Activated naive CD4-positive, alpha-beta T cell treated with anti-CD3 and anti-CD28 coated beads, Interleukin-2, amount 50 U/mL, for 24 hours (primary cell): ENCODE measurements around the gene GOLGA2.

Experiments
- H3K27ac Mint-ChIP-seq: one replicate; pipeline ENCODE4 v1.8.0; 2021; ENCODE audit warnings: mild to moderate bottlenecking, mixed read lengths
- H3K27me3 Mint-ChIP-seq: one replicate; pipeline ENCODE4 v1.8.0; 2021; ENCODE audit warnings: mixed read lengths
- H3K36me3 Mint-ChIP-seq: one replicate; pipeline ENCODE4 v1.8.0; 2021; ENCODE audit warnings: mixed read lengths
- H3K4me1 Mint-ChIP-seq: one replicate; pipeline ENCODE4 v1.8.0; 2021; ENCODE audit warnings: mixed read lengths
- H3K4me3 Mint-ChIP-seq: one replicate; pipeline ENCODE4 v1.8.0; 2021; ENCODE audit warnings: mild to moderate bottlenecking, mixed read lengths
- H3K9me3 Mint-ChIP-seq: one replicate; pipeline ENCODE4 v1.8.0; 2021; ENCODE audit warnings: mixed read lengths

GOLGA2 gene

GRCh38 chr9:128218518-128219389, 57.1 kb downstream of the GOLGA2 start:
- H3K36me3 Mint-ChIP-seq = no peaks in the 10 kb centered on the region
- peak overlapping the region; percentile 73 for H3K4me3 Mint-ChIP-seq
- H3K9me3 Mint-ChIP-seq = no peaks in the 10 kb centered on the region
- no peaks in the 10 kb centered on the region for H3K27me3 Mint-ChIP-seq
- peaks cover 12% of the 10 kb centered on the region for H3K4me1 Mint-ChIP-seq
- peak overlapping the region; percentile 10 for H3K27ac Mint-ChIP-seq

GRCh38 chr9:128218172-128218517, 57.7 kb downstream of the GOLGA2 start:
- H3K4me1 Mint-ChIP-seq = peaks cover 12% of the 10 kb centered on the region
- H3K27ac Mint-ChIP-seq = no peak overlapping the region
- no peaks in the 10 kb centered on the region for H3K9me3 Mint-ChIP-seq
- H3K27me3 Mint-ChIP-seq = no peaks in the 10 kb centered on the region
- no peaks in the 10 kb centered on the region for H3K36me3 Mint-ChIP-seq
- peak overlapping the region; percentile 73 for H3K4me3 Mint-ChIP-seq

- Mint-ChIP-seq H3K36me3 (no peaks in the 10 kb centered on the region), H3K9me3 (no peaks in the 10 kb centered on the region), H3K4me3 (no peak overlapping the region), H3K4me1 (peaks cover 12% of the 10 kb centered on the region), H3K27ac (no peak overlapping the region), H3K27me3 (no peaks in the 10 kb centered on the region)
These were observed 58.8 kb downstream of the GOLGA2 start for GRCh38 chr9:128216781-128217553.

GRCh38 chr9:128215491-128216409, 60.1 kb downstream of the GOLGA2 start:
- Mint-ChIP-seq H3K27ac (no peak overlapping the region), H3K36me3 (no peaks in the 10 kb centered on the region), H3K4me3 (no peak overlapping the region), H3K9me3 (no peaks in the 10 kb centered on the region), H3K4me1 (peaks cover 12% of the 10 kb centered on the region), H3K27me3 (no peaks in the 10 kb centered on the region)

GRCh38 chr9:128214571-128215490, 61.0 kb downstream of the GOLGA2 start:
- Mint-ChIP-seq H3K4me3 (no peak overlapping the region), H3K36me3 (no peaks in the 10 kb centered on the region), H3K9me3 (no peaks in the 10 kb centered on the region), H3K27ac (no peak overlapping the region), H3K4me1 (peaks cover 12% of the 10 kb centered on the region), H3K27me3 (no peaks in the 10 kb centered on the region)

- Mint-ChIP-seq H3K27me3 (no peaks in the 10 kb centered on the region), H3K36me3 (no peaks in the 10 kb centered on the region), H3K27ac (no peak overlapping the region), H3K9me3 (no peaks in the 10 kb centered on the region), H3K4me3 (no peak overlapping the region), H3K4me1 (peaks cover 12% of the 10 kb centered on the region)
These were observed 61.9 kb downstream of the GOLGA2 start for GRCh38 chr9:128213746-128214497.

GRCh38 chr9:128211981-128212281, 63.9 kb downstream of the GOLGA2 start:
- Mint-ChIP-seq H3K36me3 (no peaks in the 10 kb centered on the region), H3K9me3 (no peaks in the 10 kb centered on the region)

GRCh38 chr9:128211186-128211980, 64.4 kb downstream of the GOLGA2 start:
- Mint-ChIP-seq H3K4me3 (no peak overlapping the region), H3K9me3 (no peaks in the 10 kb centered on the region), H3K4me1 (no peaks in the 10 kb centered on the region), H3K27ac (no peak overlapping the region), H3K27me3 (no peaks in the 10 kb centered on the region), H3K36me3 (no peaks in the 10 kb centered on the region)

More at GRCh38 chr9:128211981-128212281, 63.9 kb downstream of the GOLGA2 start:
- no peak overlapping the region for H3K27ac Mint-ChIP-seq
- no peaks in the 10 kb centered on the region for H3K27me3 Mint-ChIP-seq
- no peak overlapping the region for H3K4me3 Mint-ChIP-seq
- H3K4me1 Mint-ChIP-seq = no peaks in the 10 kb centered on the region

- Mint-ChIP-seq H3K9me3 (no peaks in the 10 kb centered on the region), H3K4me1 (peaks cover 4% of the 10 kb centered on the region), H3K27me3 (peaks cover 3% of the 10 kb centered on the region), H3K36me3 (no peaks in the 10 kb centered on the region), H3K27ac (no peak overlapping the region), H3K4me3 (no peak overlapping the region)
These were observed 66.7 kb downstream of the GOLGA2 start for GRCh38 chr9:128208946-128209669.

- Mint-ChIP-seq H3K9me3 (no peaks in the 10 kb centered on the region), H3K27ac (peak overlapping the region; percentile 4), H3K4me1 (peaks cover 5% of the 10 kb centered on the region), H3K27me3 (peaks cover 3% of the 10 kb centered on the region), H3K4me3 (no peak overlapping the region), H3K36me3 (no peaks in the 10 kb centered on the region)
These were observed 67.4 kb downstream of the GOLGA2 start for GRCh38 chr9:128208386-128208785.

GRCh38 chr9:128206916-128207910, 68.6 kb downstream of the GOLGA2 start:
- Mint-ChIP-seq H3K36me3 (no peaks in the 10 kb centered on the region), H3K27me3 (peaks cover 3% of the 10 kb centered on the region), H3K27ac (peak overlapping the region; percentile 56), H3K4me1 (peaks cover 12% of the 10 kb centered on the region), H3K4me3 (no peak overlapping the region), H3K9me3 (no peaks in the 10 kb centered on the region)

GRCh38 chr9:128206484-128206883, 69.3 kb downstream of the GOLGA2 start:
- H3K27me3 Mint-ChIP-seq = peaks cover 3% of the 10 kb centered on the region

More at GRCh38 chr9:128206484-128206883, 69.3 kb downstream of the GOLGA2 start:
- Mint-ChIP-seq H3K36me3 (no peaks in the 10 kb centered on the region), H3K27ac (no peak overlapping the region), H3K9me3 (no peaks in the 10 kb centered on the region), H3K4me1 (peaks cover 12% of the 10 kb centered on the region), H3K4me3 (no peak overlapping the region)
